SJCRH30 (cell line): ENCODE results near the gene CIT. TPM values are rescaled to one million over a fixed set of nuclear protein-coding genes. Genes with fewer than 3 reads are reported as not detected.

Experiments
- total RNA-seq: library from RNA; depleted of rRNA; stranded (reverse); fragments of >200 nt; shearing (Covaris generic); gene quantifications from 2 replicates; pipeline ENCODE4 v1.2.3, GENCODE V29; 2014; rRNA removed

Gene CIT
- total RNA-seq, 1 experiment from 2014 or later: 43.7 TPM

Other genes starting within 250 kb of the CIT start
- 23.9 and 24.6 TPM in 2 replicates for gene PRKAB1, start 209.2 kb downstream of the CIT start, total RNA-seq
- 0.18 TPM in 1 of 2 replicates, not detected in the other for gene BICDL1, start 111.9 kb upstream of the CIT start, total RNA-seq
- gene RAB35, start 239.4 kb upstream of the CIT start, total RNA-seq: 25.4 and 27.6 TPM in 2 replicates